GM21576 (cell line): ENCODE data around the gene ODF4.
"Not testable (repeated sequence)": the region's sequence is repeated elsewhere in the genome, so short reads cannot be mapped to it uniquely, and the experiment has no call there.

Source experiments
- ATAC-seq: cut with Tn5 transposase; IDR thresholded peaks from one replicate; pipeline ENCODE4 v1.9.1; 2021; ENCODE audit warnings: mild to moderate bottlenecking, moderate library complexity; ENCODE audit not compliant: unreplicated experiment

Gene ODF4

DNA sequence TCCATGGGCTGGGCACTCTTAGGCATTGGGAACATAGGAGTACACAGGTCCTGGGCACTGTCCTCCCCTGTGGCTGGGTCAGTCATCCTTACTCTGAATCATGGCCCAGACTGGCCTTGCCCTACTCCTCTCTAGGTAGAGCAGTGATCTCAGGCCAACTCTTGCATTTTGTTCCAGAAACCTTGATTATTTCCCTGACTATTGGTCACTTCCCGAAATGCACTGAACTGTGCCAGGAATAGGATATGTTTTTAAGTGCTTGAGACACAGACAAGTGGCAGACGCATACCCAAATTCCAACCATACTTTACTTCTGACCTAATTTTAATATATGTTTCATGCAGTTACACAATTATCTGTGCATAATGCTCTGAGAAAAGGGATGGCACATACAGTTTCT, 26.6 kb downstream of the ODF4 start:
- ATAC-seq = no peak

GRCh38 chr17:8368193-8368592, 28.6 kb downstream of the ODF4 start:
- ATAC-seq = no peak

- no peak for ATAC-seq
Measured at GRCh38 chr17:8369944-8370343, 30.3 kb downstream of the ODF4 start.

DNA sequence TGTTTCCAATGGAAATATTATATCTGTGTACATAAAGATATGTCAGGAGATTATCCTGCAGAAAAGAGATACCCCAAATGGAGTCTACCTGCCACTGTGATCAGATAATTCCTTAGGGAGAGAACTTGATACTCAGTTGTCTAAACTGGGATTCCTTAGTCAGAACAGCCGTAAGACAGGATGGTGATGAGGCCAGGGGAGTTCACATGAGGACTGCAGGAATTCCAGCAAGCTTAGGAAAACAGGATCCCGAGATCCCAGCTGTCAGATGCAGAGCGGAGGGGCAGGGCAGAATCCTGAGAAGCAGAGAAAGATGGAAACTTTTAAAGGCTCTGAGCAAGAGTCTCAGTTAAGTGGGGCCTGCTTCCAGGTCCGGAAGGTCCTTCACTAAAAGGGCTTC, 32.1 kb downstream of the ODF4 start:
- ATAC-seq = no peak

- no peak for ATAC-seq
Measured at GRCh38 chr17:8372422-8372821, 32.8 kb downstream of the ODF4 start.

- not testable (repeated sequence) for ATAC-seq
Measured at GRCh38 chr17:8373856-8374255, 34.2 kb downstream of the ODF4 start.

DNA sequence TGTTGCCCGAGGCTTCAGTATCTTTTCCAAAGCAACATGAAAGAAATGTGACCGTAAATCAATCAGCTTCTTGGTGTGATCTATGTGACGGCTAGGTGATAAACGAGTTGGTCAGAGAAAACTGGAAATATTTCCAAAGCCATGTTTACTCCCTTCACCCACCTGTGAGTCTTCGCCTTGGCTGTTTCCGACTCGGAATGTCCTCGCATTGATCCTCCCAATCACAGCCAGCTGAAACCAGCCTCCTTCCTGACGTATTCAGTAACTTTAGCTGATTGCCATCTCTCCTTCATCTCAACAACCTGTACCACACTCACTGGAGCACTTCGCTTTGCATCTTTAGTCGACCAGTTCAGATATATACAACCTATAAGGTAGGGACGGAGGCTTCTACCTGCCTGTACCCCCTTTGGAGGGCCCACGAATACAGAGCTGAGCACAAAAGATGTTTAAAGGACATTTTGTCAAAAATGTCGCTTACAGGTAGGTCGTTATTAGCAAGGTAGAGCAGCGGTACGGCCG, 36.2 kb downstream of the ODF4 start:
- no peak for ATAC-seq

DNA sequence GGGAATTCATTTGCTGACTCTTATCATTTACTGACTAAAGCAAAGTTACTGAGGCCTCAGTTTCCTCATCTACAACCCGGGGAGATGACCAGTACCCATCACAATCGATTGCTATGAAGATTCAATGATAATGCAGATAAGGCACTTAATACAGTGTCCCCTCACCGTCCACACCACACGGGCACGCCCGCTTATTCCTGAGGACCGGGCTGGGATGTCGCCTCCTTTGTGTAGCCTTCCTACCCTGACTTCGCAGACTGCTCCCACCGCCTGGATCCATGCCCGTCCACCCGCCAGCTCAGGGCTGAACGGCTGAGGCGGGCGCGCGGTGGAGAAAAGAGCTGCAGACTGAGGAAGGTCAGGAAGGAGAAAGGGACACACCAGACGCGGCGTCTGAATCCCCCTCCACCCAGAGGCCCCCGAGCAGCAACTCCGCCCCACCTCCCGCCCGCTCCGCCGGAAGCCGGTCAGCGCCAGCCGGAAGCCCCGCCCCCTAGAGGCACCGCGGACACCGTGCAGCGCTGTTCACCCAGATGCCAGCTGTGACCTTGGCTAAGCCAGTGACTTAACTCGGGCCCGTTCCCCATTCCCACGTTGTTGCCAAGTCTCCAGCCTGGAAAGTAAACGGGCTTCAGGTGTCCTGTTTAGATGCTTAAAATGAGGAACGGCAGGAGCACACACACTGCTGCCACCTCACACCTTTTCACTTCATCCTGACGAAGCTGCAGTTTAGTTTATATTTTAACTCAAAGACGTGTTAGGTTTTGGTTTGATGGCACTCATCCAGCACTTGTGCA, 36.8 kb downstream of the ODF4 start, which contains the start of gene KRABD2:
Gene KRABD2, minus strand, starts transcription at position 434 of the 797 bp plus-strand sequence.
- ATAC-seq = peak; percentile 90

- ATAC-seq = no peak
Measured at GRCh38 chr17:8377422-8377821, 37.8 kb downstream of the ODF4 start.

GRCh38 chr17:8378117-8378516, 38.5 kb downstream of the ODF4 start:
- not testable (repeated sequence) for ATAC-seq

- ATAC-seq = no peak
Measured at GRCh38 chr17:8380049-8380448, 40.4 kb downstream of the ODF4 start.

DNA sequence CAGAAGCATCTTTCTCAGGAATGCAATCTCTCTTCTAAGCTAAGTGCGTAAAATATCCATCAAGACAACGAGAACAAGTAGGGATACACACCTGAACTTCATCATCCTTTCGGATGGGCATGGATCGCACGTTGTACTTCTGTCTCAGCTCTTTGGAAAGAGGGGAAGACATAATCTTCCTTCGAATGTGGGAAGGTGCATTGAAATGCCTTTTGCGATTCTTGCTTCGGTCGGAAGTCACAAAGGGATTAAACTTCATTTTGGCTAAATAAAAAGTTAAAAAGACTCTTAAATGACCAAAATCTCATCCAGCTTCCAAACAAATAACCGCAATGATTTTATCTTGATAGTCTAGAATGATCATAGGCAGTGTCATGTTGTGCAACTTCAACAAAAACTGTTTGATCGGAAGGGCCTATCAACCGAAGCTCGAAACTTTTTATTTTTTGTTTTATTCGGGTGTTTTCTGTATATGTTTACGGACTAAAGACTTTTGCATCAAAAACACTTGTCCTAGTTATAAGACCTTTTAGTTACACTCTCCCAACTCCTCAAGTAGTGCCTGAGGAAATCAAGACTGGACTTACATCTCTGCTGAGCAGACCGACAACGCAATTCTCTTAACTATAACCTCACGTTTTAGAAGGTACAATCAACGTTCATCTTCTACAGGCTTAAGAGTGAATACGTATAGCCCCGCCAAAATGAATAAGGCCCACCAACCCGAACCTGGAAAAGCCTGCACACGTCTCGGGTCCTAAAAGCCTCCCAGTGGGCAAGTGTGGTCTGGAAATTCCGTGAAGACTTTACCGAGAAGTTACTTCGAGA, 42.6 kb downstream of the ODF4 start:
- no peak for ATAC-seq

GRCh38 chr17:8382880-8383142, 43.2 kb downstream of the ODF4 start:
- ATAC-seq = peak; percentile 2

- ATAC-seq = peak; percentile 88
Measured at GRCh38 chr17:8383143-8383822, 43.6 kb downstream of the ODF4 start, which contains the start of gene RPL26. TSS of gene RPL26 (minus strand) at chr17:8383193. CDS start at chr17:8382310, 883 bp downstream.

- no peak for ATAC-seq
Measured at GRCh38 chr17:8384801-8385378, 45.2 kb downstream of the ODF4 start.

GRCh38 chr17:8386841-8387240, 47.2 kb downstream of the ODF4 start:
- ATAC-seq = no peak

- ATAC-seq = no peak
Measured at GRCh38 chr17:8387914-8388651, 48.4 kb downstream of the ODF4 start.

- ATAC-seq = no peak
Measured at GRCh38 chr17:8391711-8392110, 52.1 kb downstream of the ODF4 start.

- ATAC-seq = no peak
Measured at GRCh38 chr17:8392274-8392673, 52.6 kb downstream of the ODF4 start.
